DOHH2 (cell line): ENCODE data around the gene OR2L5.

Experiments used
- H3F3A ChIP-seq: fragments of 200-600 bp; sonication (generic), shearing (Covaris generic); 2 replicates; pipeline ENCODE4 v1.6.0; 2016; ENCODE audit warnings: antibody characterized with exemption, mild to moderate bottlenecking; ENCODE audit not compliant: control insufficient read depth, insufficient read depth
- H3K27ac ChIP-seq: fragments of 200-600 bp; sonication (generic); 2 replicates; pipeline ENCODE4 v1.5.1; 2014; ENCODE audit warnings: low read depth, mild to moderate bottlenecking, low read length, moderate library complexity
- H3K27me3 ChIP-seq: fragments of 200-600 bp; sonication (generic); 2 replicates; pipeline ENCODE4 v1.6.1; 2014; ENCODE audit warnings: mild to moderate bottlenecking, low read length, mixed read lengths; ENCODE audit not compliant: control insufficient read depth
- H3K36me3 ChIP-seq: fragments of 200-600 bp; sonication (generic); 2 replicates; pipeline ENCODE4 v1.6.1; 2014; ENCODE audit warnings: mild to moderate bottlenecking, low read length, moderate library complexity, mixed read lengths; ENCODE audit not compliant: control insufficient read depth
- H3K4me1 ChIP-seq: fragments of 200-600 bp; sonication (generic); 2 replicates; pipeline ENCODE4 v1.6.1; 2014; ENCODE audit warnings: mild to moderate bottlenecking, low read length, mixed read lengths; ENCODE audit not compliant: control insufficient read depth
- H3K4me2 ChIP-seq: fragments of 200-600 bp; sonication (generic); 2 replicates; pipeline ENCODE4 v1.6.0; 2014; ENCODE audit warnings: mild to moderate bottlenecking, low read length, moderate library complexity
- H3K4me3 ChIP-seq: fragments of 200-600 bp; sonication (generic); 2 replicates; pipeline ENCODE4 v1.5.1; 2014; ENCODE audit warnings: mild to moderate bottlenecking, low read length, mixed read lengths
- H3K79me2 ChIP-seq: fragments of 200-600 bp; sonication (generic); 2 replicates; pipeline ENCODE4 v1.6.1; 2014; ENCODE audit warnings: mild to moderate bottlenecking, low read length, mixed read lengths; ENCODE audit not compliant: control insufficient read depth
- H3K9me2 ChIP-seq: fragments of 200-600 bp; sonication (generic); replicated peaks from 2 replicates; pipeline ENCODE4 v1.6.1; 2014; ENCODE audit warnings: mild to moderate bottlenecking, low read length, mixed read lengths; ENCODE audit not compliant: control insufficient read depth
- H3K9me3 ChIP-seq: fragments of 200-600 bp; sonication (generic); 2 replicates; pipeline ENCODE4 v1.6.1; 2014; ENCODE audit warnings: antibody characterized with exemption, low read length, mixed read lengths; ENCODE audit not compliant: control insufficient read depth, insufficient read depth
- H4K20me1 ChIP-seq: fragments of 200-600 bp; sonication (generic); 2 replicates; pipeline ENCODE4 v1.6.0; 2014; ENCODE audit warnings: low read depth, mild to moderate bottlenecking, antibody characterized with exemption, low read length, moderate library complexity; ENCODE audit not compliant: control insufficient read depth, insufficient read depth
- CTCF ChIP-seq: fragments of 200-600 bp; sonication (generic); IDR thresholded peaks from one replicate; pipeline ENCODE4 v1.5.1; 2014; ENCODE audit warnings: antibody characterized with exemption, mild to moderate bottlenecking, low read depth, low read length; ENCODE audit not compliant: poor library complexity, severe bottlenecking
- EZH2phosphoT487 ChIP-seq: fragments of 200-600 bp; sonication (generic); IDR thresholded peaks from 2 replicates; pipeline ENCODE4 v1.6.1; 2017; ENCODE audit warnings: borderline replicate concordance, mild to moderate bottlenecking, antibody characterized with exemption, low read length, moderate library complexity, mixed read lengths

Gene OR2L5

GRCh38 chr1:247992986-247993385 is 20.5 kb upstream of the OR2L5 start:
- Histone ChIP-seq H3K79me2 (no peaks in the 10 kb centered on the region), H3K9me3 (no peaks in the 10 kb centered on the region), H3K9me2 (no peaks in the 10 kb centered on the region), H4K20me1 (no peaks in the 10 kb centered on the region), H3K4me2 (no peak overlapping the region), H3K4me3 (no peak overlapping the region), H3K27ac (no peak overlapping the region), H3F3A (no peaks in the 10 kb centered on the region), H3K36me3 (no peaks in the 10 kb centered on the region), H3K27me3 (no peaks in the 10 kb centered on the region), H3K4me1 (no peaks in the 10 kb centered on the region)
- TF ChIP-seq EZH2phosphoT487: no peak
- TF ChIP-seq CTCF: no peak

GRCh38 chr1:247998811-247999210 is 14.6 kb upstream of the OR2L5 start:
- no peaks in the 10 kb centered on the region for H3K9me3 ChIP-seq
- TF ChIP-seq EZH2phosphoT487: no peak
- no peak for TF ChIP-seq CTCF
- H3K36me3 ChIP-seq: no peaks in the 10 kb centered on the region
- no peaks in the 10 kb centered on the region for H4K20me1 ChIP-seq
- H3K4me3 ChIP-seq: no peak overlapping the region
- H3K9me2 ChIP-seq: no peaks in the 10 kb centered on the region
- H3K4me1 ChIP-seq: no peaks in the 10 kb centered on the region
- H3K79me2 ChIP-seq: no peaks in the 10 kb centered on the region
- no peak overlapping the region for H3K27ac ChIP-seq
- H3F3A ChIP-seq: no peaks in the 10 kb centered on the region
- H3K27me3 ChIP-seq: no peaks in the 10 kb centered on the region
- H3K4me2 ChIP-seq: no peak overlapping the region

- H3K79me2 ChIP-seq: no peaks in the 10 kb centered on the region
- no peaks in the 10 kb centered on the region for H3K9me3 ChIP-seq
- H3K27me3 ChIP-seq: no peaks in the 10 kb centered on the region
- H3K27ac ChIP-seq: no peak overlapping the region
- no peaks in the 10 kb centered on the region for H4K20me1 ChIP-seq
- no peak overlapping the region for H3K4me2 ChIP-seq
- no peaks in the 10 kb centered on the region for H3F3A ChIP-seq
- no peak for TF ChIP-seq EZH2phosphoT487
- TF ChIP-seq CTCF: no peak
- H3K4me3 ChIP-seq: no peak overlapping the region
- H3K36me3 ChIP-seq: no peaks in the 10 kb centered on the region
- no peaks in the 10 kb centered on the region for H3K9me2 ChIP-seq
- no peaks in the 10 kb centered on the region for H3K4me1 ChIP-seq
These were observed 13.3 kb upstream of the OR2L5 start for GRCh38 chr1:248000169-248000568.

GRCh38 chr1:248007778-248008177 is 5.7 kb upstream of the OR2L5 start:
- H3K4me2 ChIP-seq: no peak overlapping the region
- no peaks in the 10 kb centered on the region for H3F3A ChIP-seq
- H3K27ac ChIP-seq: no peak overlapping the region
- H3K27me3 ChIP-seq: no peaks in the 10 kb centered on the region
- no peaks in the 10 kb centered on the region for H3K36me3 ChIP-seq
- no peak overlapping the region for H3K4me3 ChIP-seq
- peaks cover 4% of the 10 kb centered on the region; the same call in 1 of the 2 replicates for H3K9me3 ChIP-seq
- no peak for TF ChIP-seq CTCF
- no peak for TF ChIP-seq EZH2phosphoT487
- H3K9me2 ChIP-seq: no peaks in the 10 kb centered on the region; the same call in 1 of the 2 replicates
- H3K79me2 ChIP-seq: no peaks in the 10 kb centered on the region
- H3K4me1 ChIP-seq: no peaks in the 10 kb centered on the region
- H4K20me1 ChIP-seq: no peaks in the 10 kb centered on the region
